Measurements from ENCODE around the gene PPP1R1A.

DNA sequence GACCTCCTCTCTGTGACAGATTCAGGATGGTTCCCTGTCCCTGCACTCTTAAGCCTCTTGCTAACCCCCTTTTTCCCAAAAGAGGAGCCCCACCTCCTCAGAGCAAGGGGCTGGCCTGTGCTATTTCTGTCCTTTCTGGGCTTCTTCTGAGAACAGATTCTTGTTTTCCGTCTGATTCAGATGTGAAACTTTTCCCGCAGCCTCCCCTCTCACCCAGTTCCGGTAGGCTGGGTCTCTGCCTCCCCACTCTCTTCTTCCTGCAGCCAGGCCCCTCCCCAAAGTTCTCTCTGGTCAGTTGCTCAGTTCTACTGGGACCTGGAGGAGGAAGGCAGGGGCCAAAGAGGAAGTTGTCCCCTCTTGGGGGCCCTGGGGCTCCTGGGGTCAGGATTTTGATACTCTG lies 27.3 kb downstream of the PPP1R1A start:
- no peak for TF ChIP-seq CTCF (conservative IDR thresholded peaks at IDR 0.05; ENCODE audit: low read depth, low read length)
- TF ChIP-seq EZH2phosphoT487 (IDR thresholded peaks at IDR 0.05; ENCODE audit: borderline replicate concordance, low read length): no peak
